ENCODE data around the gene HOXD10. TPM values are rescaled to one million over a fixed set of nuclear protein-coding genes. Genes with fewer than 3 reads are reported as not detected.

The HOXD10 gene
- polyA plus RNA-seq, 10 donors, result 0.15 to 0.78 (median 0.28) TPM

- DNase-seq, result peak in 2 of 3 donors; percentile 62 to 80
Observed at GRCh38 chr2:176160251-176160985, 43.8 kb downstream of the HOXD10 start.

- DNase-seq, result peak in 2 of 3 donors; percentile 35 to 50
Observed at GRCh38 chr2:176160986-176161824, 44.6 kb downstream of the HOXD10 start.

GRCh38 chr2:176161825-176162626, 45.4 kb downstream of the HOXD10 start:
- DNase-seq, result peak; percentile 85 to 90 (median 88)

- no peak for DNase-seq
Observed at GRCh38 chr2:176162911-176163671, 46.5 kb downstream of the HOXD10 start.

GRCh38 chr2:176163672-176164056, 47.1 kb downstream of the HOXD10 start:
- no peak for DNase-seq

GRCh38 chr2:176164201-176164600, 47.6 kb downstream of the HOXD10 start:
- no peak for DNase-seq

GRCh38 chr2:176164611-176165369, 48.2 kb downstream of the HOXD10 start:
- DNase-seq, result peak in 1 of 3 donors; percentile 43

GRCh38 chr2:176165370-176166050, 48.9 kb downstream of the HOXD10 start:
- DNase-seq, result peak in 1 of 3 donors; percentile 42

GRCh38 chr2:176166272-176166671, 49.7 kb downstream of the HOXD10 start:
- no peak for DNase-seq

- DNase-seq, result no peak
Observed at GRCh38 chr2:176167398-176167797, 50.8 kb downstream of the HOXD10 start.

GRCh38 chr2:176169181-176169580, 52.6 kb downstream of the HOXD10 start:
- no peak for DNase-seq

Other genes with a start within 250 kb of the HOXD10 start
- 10 to 100 TPM; 24.3 to 55.3 (median 34.5) TPM for gene LNPK, start 114.5 kb upstream of the HOXD10 start, polyA plus RNA-seq (ENCODE audit: insufficient read length in 10 of 10)
- gene EVX2, start 32.8 kb upstream of the HOXD10 start, polyA plus RNA-seq (ENCODE audit: insufficient read length in 10 of 10), result under 1 TPM in 2 of 10 donors, not detected in 8; 0.04 TPM
- gene HOXD13, start 24.1 kb upstream of the HOXD10 start, polyA plus RNA-seq (ENCODE audit: insufficient read length in 10 of 10), result under 1 TPM in 1 of 10 donors, not detected in 9; 0.11 TPM
- gene HOXD12, start 17.0 kb upstream of the HOXD10 start, polyA plus RNA-seq (ENCODE audit: insufficient read length in 10 of 10), result not detected
- gene HOXD11, start 9.5 kb upstream of the HOXD10 start, polyA plus RNA-seq (ENCODE audit: insufficient read length in 10 of 10), result not detected
- 10 to 100 TPM in 1 of 10 donors, 1 to 10 TPM in 9; 4.8 to 11.5 (median 5.7) TPM for gene HOXD9, start 5.9 kb downstream of the HOXD10 start, polyA plus RNA-seq (ENCODE audit: insufficient read length in 10 of 10)
- gene HOXD8, start 12.9 kb downstream of the HOXD10 start, polyA plus RNA-seq (ENCODE audit: insufficient read length in 10 of 10), result 10 to 100 TPM; 30.6 to 43.1 (median 40.2) TPM
- gene HOXD4, start 34.8 kb downstream of the HOXD10 start, polyA plus RNA-seq (ENCODE audit: insufficient read length in 10 of 10), result 10 to 100 TPM in 2 of 10 donors, 1 to 10 TPM in 8; 3.8 to 11.3 (median 7.3) TPM
- 1 to 10 TPM; 2.2 to 5.9 (median 3.2) TPM for gene HOXD3, start 40.5 kb downstream of the HOXD10 start, polyA plus RNA-seq (ENCODE audit: insufficient read length in 10 of 10)
- 1 to 10 TPM; 1.1 to 3.2 (median 1.6) TPM for gene HOXD1, start 71.9 kb downstream of the HOXD10 start, polyA plus RNA-seq (ENCODE audit: insufficient read length in 10 of 10)
- 10 to 100 TPM; 49.0 to 65.2 (median 53.2) TPM for gene MTX2, start 152.7 kb downstream of the HOXD10 start, polyA plus RNA-seq (ENCODE audit: insufficient read length in 10 of 10)

Data from muscle of back (tissue), 11 donors.